ENCODE results near the gene GMPR2.
"Not testable (repeated sequence)": the region's sequence is repeated elsewhere in the genome, so short reads cannot be mapped to it uniquely, and the experiment has no call there.

DNA sequence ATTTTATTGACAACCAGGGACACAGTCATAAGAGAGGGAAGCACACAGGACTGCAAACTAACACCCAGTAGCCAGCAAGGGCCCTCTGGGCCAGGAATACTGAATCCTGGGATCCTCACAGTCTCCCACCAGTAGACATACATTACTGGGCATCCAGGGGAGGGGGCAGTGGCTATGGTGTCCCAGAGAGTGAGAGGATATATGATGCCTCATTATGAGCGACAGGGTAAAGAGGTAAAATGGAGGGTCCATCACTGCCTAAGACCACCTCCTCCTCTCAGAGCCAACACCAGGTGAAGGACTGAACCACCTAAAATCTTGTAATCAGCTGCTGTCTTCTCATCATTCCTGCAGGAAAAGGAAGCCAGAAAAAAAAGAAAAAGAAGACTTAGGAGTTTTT lies 15.9 kb upstream of the GMPR2 start:
- TF ChIP-seq, protein P1, sequence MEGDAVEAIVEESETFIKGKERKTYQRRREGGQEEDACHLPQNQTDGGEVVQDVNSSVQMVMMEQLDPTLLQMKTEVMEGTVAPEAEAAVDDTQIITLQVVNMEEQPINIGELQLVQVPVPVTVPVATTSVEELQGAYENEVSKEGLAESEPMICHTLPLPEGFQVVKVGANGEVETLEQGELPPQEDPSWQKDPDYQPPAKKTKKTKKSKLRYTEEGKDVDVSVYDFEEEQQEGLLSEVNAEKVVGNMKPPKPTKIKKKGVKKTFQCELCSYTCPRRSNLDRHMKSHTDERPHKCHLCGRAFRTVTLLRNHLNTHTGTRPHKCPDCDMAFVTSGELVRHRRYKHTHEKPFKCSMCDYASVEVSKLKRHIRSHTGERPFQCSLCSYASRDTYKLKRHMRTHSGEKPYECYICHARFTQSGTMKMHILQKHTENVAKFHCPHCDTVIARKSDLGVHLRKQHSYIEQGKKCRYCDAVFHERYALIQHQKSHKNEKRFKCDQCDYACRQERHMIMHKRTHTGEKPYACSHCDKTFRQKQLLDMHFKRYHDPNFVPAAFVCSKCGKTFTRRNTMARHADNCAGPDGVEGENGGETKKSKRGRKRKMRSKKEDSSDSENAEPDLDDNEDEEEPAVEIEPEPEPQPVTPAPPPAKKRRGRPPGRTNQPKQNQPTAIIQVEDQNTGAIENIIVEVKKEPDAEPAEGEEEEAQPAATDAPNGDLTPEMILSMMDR (IDR thresholded peaks at IDR 0.05): not testable (repeated sequence)
- not testable (repeated sequence) for TF ChIP-seq POLR2A, POLR2AphosphoS5 (IDR thresholded peaks at IDR 0.05)

All from stomach (tissue), 4 donors.